HEK293 (cell line): ENCODE data around the gene CUL9.

Experiments used
- CTCF ChIP-seq: fragments of 450-650 bp; formaldehyde crosslinking; IDR thresholded peaks from 2 replicates; pipeline ENCODE4 v1.5.1; 2016; ENCODE audit warnings: missing biosample characterization, missing genetic modification characterization
- HIC1 ChIP-seq: fragments of 450-650 bp; formaldehyde crosslinking; IDR thresholded peaks from 2 replicates; pipeline ENCODE4 v1.5.1; 2016; ENCODE audit warnings: missing biosample characterization, missing genetic modification characterization
- MYNN ChIP-seq: fragments of 450-650 bp; formaldehyde crosslinking; IDR thresholded peaks from 2 replicates; pipeline ENCODE4 v1.5.1; 2016; ENCODE audit warnings: missing biosample characterization, missing genetic modification characterization, borderline replicate concordance
- PBX3 ChIP-seq: sonication (generic); formaldehyde crosslinking; IDR thresholded peaks from 2 replicates; pipeline ENCODE4 v1.8.1; 2022; ENCODE audit warnings: mild to moderate bottlenecking, moderate library complexity, missing genetic modification reagents
- PRDM1 ChIP-seq: fragments of 450-650 bp; formaldehyde crosslinking; IDR thresholded peaks from 2 replicates; pipeline ENCODE4; 2016; ENCODE audit warnings: missing biosample characterization, missing genetic modification characterization
- ZNF274 ChIP-seq, 2 experiments: fragments of 200-500 bp in 1 of 2; fragments of 450-650 bp in 1 of 2; sonication (Bioruptor generic) in 1 of 2; formaldehyde crosslinking in 1 of 2; IDR thresholded peaks; 2 replicates each; pipeline versions ENCODE4 v1.5.1 to v1.6.1; 2014 to 2016; ENCODE audit warnings: borderline replicate concordance in 1 of 2, inconsistent platforms in 1 of 2, low read length in 1 of 2, missing biosample characterization in 1 of 2, missing genetic modification characterization in 1 of 2

- no peak for TF ChIP-seq CTCF
- no peak for TF ChIP-seq PRDM1 (tag by site-specific recombination)
- TF ChIP-seq HIC1 (tag by site-specific recombination) = no peak
- TF ChIP-seq PBX3 (CRISPR knock-in tag) = no peak
- no peak for TF ChIP-seq ZNF274 (IDR thresholded peaks at IDR 0.05; ENCODE audit: low read length)
- no peak for TF ChIP-seq ZNF274 (tag by site-specific recombination; IDR thresholded peaks at IDR 0.05; ENCODE audit: borderline replicate concordance)
- no peak for TF ChIP-seq MYNN
Measured at GRCh38 chr6:43262780-43263313, 80.9 kb downstream of the CUL9 start.
